ENCODE measurements around the gene DIPK1A. TPM values are rescaled to one million over a fixed set of nuclear protein-coding genes. Genes with fewer than 3 reads are reported as not detected.

DIPK1A gene
- total RNA-seq, 1 donor from 2014 or later = 7.3 TPM

GRCh38 chr1:92929461-92929860 lies 31.8 kb downstream of the DIPK1A start:
- ATAC-seq = no peak
- DNase-seq = no peak
- intact Hi-C loops (cut with micrococcal nuclease) = no loop called here

- DNase-seq (no peak), ATAC-seq (no peak)
- intact Hi-C loops (cut with micrococcal nuclease) = no loop called here
Observed at GRCh38 chr1:92927870-92928269, 33.4 kb downstream of the DIPK1A start.

- intact Hi-C loops (cut with micrococcal nuclease) = no loop called here
- DNase-seq (no peak), ATAC-seq (no peak)
Observed at GRCh38 chr1:92926873-92927272, 34.4 kb downstream of the DIPK1A start.

GRCh38 chr1:92924501-92924900 lies 36.8 kb downstream of the DIPK1A start:
- DNase-seq (no peak), ATAC-seq (no peak)
- intact Hi-C loops (cut with micrococcal nuclease) = no loop called here

- DNase-seq (no peak), ATAC-seq (no peak)
- intact Hi-C loops (cut with micrococcal nuclease) = no loop called here
Observed at GRCh38 chr1:92923664-92924063, 37.6 kb downstream of the DIPK1A start.

- no peak for ATAC-seq
- DNase-seq = no peak
- intact Hi-C loops (cut with micrococcal nuclease) = no loop called here
Observed at GRCh38 chr1:92922356-92923035, 38.8 kb downstream of the DIPK1A start.

GRCh38 chr1:92921031-92922023 lies 39.9 kb downstream of the DIPK1A start:
- DNase-seq (no peak), ATAC-seq (no peak)
- intact Hi-C loops (cut with micrococcal nuclease) = no loop called here

GRCh38 chr1:92916899-92917298 lies 44.4 kb downstream of the DIPK1A start:
- intact Hi-C loops (cut with micrococcal nuclease) = no loop called here
- DNase-seq = no peak
- ATAC-seq = no peak

- ATAC-seq (no peak), DNase-seq (no peak)
- intact Hi-C loops (cut with micrococcal nuclease) = no loop called here
Observed at GRCh38 chr1:92915547-92915946, 45.7 kb downstream of the DIPK1A start.

GRCh38 chr1:92913093-92913819 lies 48.0 kb downstream of the DIPK1A start:
- DNase-seq = no peak
- intact Hi-C loops (cut with micrococcal nuclease) = no loop called here
- ATAC-seq = no peak

GRCh38 chr1:92910081-92910480 lies 51.2 kb downstream of the DIPK1A start:
- no peak for ATAC-seq
- intact Hi-C loops (cut with micrococcal nuclease) = no loop called here

GRCh38 chr1:92909321-92909720 lies 51.9 kb downstream of the DIPK1A start:
- DNase-seq (no peak), ATAC-seq (no peak)
- intact Hi-C loops (cut with micrococcal nuclease) = no loop called here

More at GRCh38 chr1:92910081-92910480, 51.2 kb downstream of the DIPK1A start:
- no peak for DNase-seq

GRCh38 chr1:92907949-92908684 lies 53.1 kb downstream of the DIPK1A start:
- DNase-seq (no peak), ATAC-seq (no peak)
- intact Hi-C loops (cut with micrococcal nuclease) = no loop called here

GRCh38 chr1:92903765-92904164 lies 57.5 kb downstream of the DIPK1A start:
- intact Hi-C loops (cut with micrococcal nuclease) = no loop called here
- ATAC-seq = no peak
- DNase-seq = no peak

GRCh38 chr1:92902406-92902744 lies 58.9 kb downstream of the DIPK1A start:
- ATAC-seq = no peak
- intact Hi-C loops (cut with micrococcal nuclease) = no loop called here
- DNase-seq = no peak

- intact Hi-C loops (cut with micrococcal nuclease) = no loop called here
- DNase-seq (no peak), ATAC-seq (no peak)
Observed at GRCh38 chr1:92901699-92902405, 59.4 kb downstream of the DIPK1A start.

GRCh38 chr1:92901126-92901525 lies 60.1 kb downstream of the DIPK1A start:
- no peak for ATAC-seq
- intact Hi-C loops (cut with micrococcal nuclease) = no loop called here
- no peak for DNase-seq

GRCh38 chr1:92900539-92900938 lies 60.7 kb downstream of the DIPK1A start:
- ATAC-seq (no peak), DNase-seq (no peak)
- intact Hi-C loops (cut with micrococcal nuclease) = no loop called here

GRCh38 chr1:92899780-92900179 lies 61.5 kb downstream of the DIPK1A start:
- no peak for DNase-seq
- intact Hi-C loops (cut with micrococcal nuclease) = no loop called here
- no peak for ATAC-seq
